HepG2 (cell line): ENCODE results near the gene OAF. TPM values are rescaled to one million over a fixed set of nuclear protein-coding genes. Genes with fewer than 3 reads are reported as not detected.

Source experiments
- ATAC-seq: fragments of 200-7000 bp; cut with Tn5 transposase; 3 replicates; pipeline ENCODE4 v1.9.1; 2020; ENCODE audit warnings: mild to moderate bottlenecking, moderate library complexity
- BruUV-seq: library from RNA; stranded (reverse); fragments of 400-500 nt; replicated peaks from 2 replicates; lab custom pipeline; 2021; lab: Mats Ljungman, UMichigan
- CTCF ChIA-PET: fragments of 300-600 bp; formaldehyde crosslinking; extraction: SDS; loops from one replicate; lab custom pipeline; 2021; ENCODE audit warnings: low total read pairs, inconsistent platforms, low intra/inter-chr PET ratio; lab: Yijun Ruan, JAX
- POLR2A ChIA-PET: fragments of 350-600 bp; sonication (Branson Sonifier 250); formaldehyde crosslinking; loops from one replicate; lab custom pipeline; 2020; ENCODE audit warnings: antibody characterized with exemption, inconsistent platforms; lab: Yijun Ruan, JAX
- DNase-seq: peaks from one replicate; pipeline ENCODE4 v3.0.0-alpha.2; 2015; ENCODE audit warnings: low spot score
- FAIRE-seq: peaks from 3 replicates; lab custom pipeline; 2011; peaks lifted over from hg19 to GRCh38; lab: Jason Lieb, UNC
- H2AFZ ChIP-seq: one replicate; pipeline ENCODE4 v1.6.1; 2011; ENCODE audit warnings: low read length, inconsistent platforms
- H3K27ac ChIP-seq: fragments of 300-600 bp; 3 replicates; pipeline ENCODE4 v1.8.0; 2011; ENCODE audit warnings: mixed run types, mild to moderate bottlenecking, mixed read lengths, low read length, inconsistent platforms; ENCODE audit not compliant: insufficient read depth; ENCODE audit errors: extremely low read length
- H3K27me3 ChIP-seq, 2 experiments: fragments of 200-600 bp in 1 of 2; 2 replicates in 1 of 2; 3 replicates in 1 of 2; pipeline versions ENCODE4 v1.6.0 to v1.8.0; 2011; ENCODE audit warnings: low read length in 2 of 2, mild to moderate bottlenecking in 2 of 2, moderate library complexity in 2 of 2, inconsistent platforms in 1 of 2; ENCODE audit not compliant: insufficient read depth in 2 of 2, control insufficient read depth in 1 of 2
- H3K36me3 ChIP-seq, 2 experiments: fragments of 200-600 bp in 1 of 2; replicated peaks in 1 of 2; 2 replicates in 1 of 2; 3 replicates in 1 of 2; pipeline versions ENCODE4 v1.5.1 to v1.8.0; 2011; ENCODE audit warnings: low read length in 2 of 2, inconsistent platforms in 1 of 2; ENCODE audit not compliant: insufficient read depth in 2 of 2, control insufficient read depth in 1 of 2
- H3K4me1 ChIP-seq: 2 replicates; pipeline ENCODE4 v1.5.1; 2012; ENCODE audit warnings: low read length, inconsistent platforms; ENCODE audit not compliant: insufficient read depth
- H3K4me2 ChIP-seq: 2 replicates; pipeline ENCODE4 v1.6.0; 2011; ENCODE audit warnings: low read depth, low read length, inconsistent platforms
- H3K4me3 ChIP-seq, 3 experiments: fragments of 200-600 bp in 1 of 3; sonication (generic), shearing (Covaris generic) in 1 of 3; replicated peaks in 1 of 3; 2 replicates each; pipeline ENCODE4 v1.5.1; 2011 to 2016; ENCODE audit warnings: low read length in 3 of 3, inconsistent platforms in 2 of 3, low read depth in 2 of 3, mild to moderate bottlenecking in 2 of 3, control low read depth in 1 of 3, mixed read lengths in 1 of 3; ENCODE audit not compliant: insufficient read depth in 1 of 3
- H3K79me2 ChIP-seq: one replicate; pipeline ENCODE4 v1.6.1; 2011; ENCODE audit warnings: low read length, inconsistent platforms; ENCODE audit not compliant: insufficient read depth
- H3K9ac ChIP-seq: 2 replicates; pipeline ENCODE4 v1.6.0; 2011; ENCODE audit warnings: mild to moderate bottlenecking, low read depth, low read length, inconsistent platforms; ENCODE audit not compliant: insufficient read depth
- H3K9me3 ChIP-seq: 2 replicates; pipeline ENCODE4 v1.5.1; 2012; ENCODE audit warnings: mild to moderate bottlenecking, low read length
- H4K20me1 ChIP-seq: 2 replicates; pipeline ENCODE4 v1.6.0; 2011; ENCODE audit warnings: inconsistent platforms, mild to moderate bottlenecking, low read length, moderate library complexity; ENCODE audit not compliant: insufficient read depth
- BCL6 ChIP-seq: IDR thresholded peaks from 2 replicates; pipeline ENCODE4 v1.6.1; 2016; ENCODE audit warnings: missing genetic modification reagents, missing compliant biosample characterization
- CBX2 ChIP-seq, 2 experiments: fragments of 200-600 bp in 1 of 2; sonication (generic); formaldehyde crosslinking in 1 of 2; IDR thresholded peaks; 2 replicates each; pipeline versions ENCODE4 v1.7.0 to v1.8.1; 2018 to 2022; ENCODE audit warnings: low read depth in 2 of 2, low read length in 1 of 2, mild to moderate bottlenecking in 1 of 2, missing genetic modification reagents in 1 of 2
- GLI4 ChIP-seq: sonication (generic); formaldehyde crosslinking; IDR thresholded peaks from 2 replicates; pipeline ENCODE4 v1.5.1; 2020; ENCODE audit warnings: missing genetic modification reagents, mild to moderate bottlenecking, moderate library complexity, borderline replicate concordance
- JARID2 ChIP-seq: sonication (generic); formaldehyde crosslinking; IDR thresholded peaks from 2 replicates; pipeline ENCODE4 v1.8.1; 2023; ENCODE audit warnings: missing genetic modification reagents, inconsistent platforms; ENCODE audit not compliant: insufficient replicate concordance
- MEIS1 ChIP-seq: sonication (generic); formaldehyde crosslinking; IDR thresholded peaks from 2 replicates; pipeline ENCODE4 v1.9.0; 2021; ENCODE audit warnings: mild to moderate bottlenecking, missing genetic modification reagents, moderate library complexity, borderline replicate concordance
- NFRKB ChIP-seq: fragments of 450-650 bp; IDR thresholded peaks from 2 replicates; pipeline ENCODE4 v1.6.1; 2017
- SCMH1 ChIP-seq: sonication (generic); formaldehyde crosslinking; IDR thresholded peaks from 2 replicates; pipeline ENCODE4 v1.9.0; 2021; ENCODE audit warnings: missing genetic modification reagents, mild to moderate bottlenecking, borderline replicate concordance
- TCF7L2 ChIP-seq: IDR thresholded peaks from 2 replicates; pipeline ENCODE4 v1.6.1; 2011; ENCODE audit warnings: mild to moderate bottlenecking, low read depth, low read length, moderate library complexity
- WIZ ChIP-seq: sonication (generic); formaldehyde crosslinking; IDR thresholded peaks from 2 replicates; pipeline ENCODE4 v1.5.1; 2020; ENCODE audit warnings: mild to moderate bottlenecking, missing genetic modification reagents
- YEATS4 ChIP-seq: sonication (generic); formaldehyde crosslinking; IDR thresholded peaks from 2 replicates; pipeline ENCODE4 v1.4.0; 2020; ENCODE audit warnings: missing genetic modification reagents, borderline replicate concordance
- ZNF383 ChIP-seq: sonication (generic); formaldehyde crosslinking; IDR thresholded peaks from 2 replicates; pipeline ENCODE4 v1.4.0; 2020; ENCODE audit warnings: missing genetic modification reagents, mild to moderate bottlenecking, borderline replicate concordance
- ZNF451 ChIP-seq: sonication (generic); formaldehyde crosslinking; IDR thresholded peaks from 2 replicates; pipeline ENCODE4 v1.5.0; 2020; ENCODE audit warnings: mild to moderate bottlenecking, missing genetic modification reagents
- ZNF766 ChIP-seq: sonication (generic); formaldehyde crosslinking; IDR thresholded peaks from 2 replicates; pipeline ENCODE4 v1.5.0; 2020; ENCODE audit warnings: missing genetic modification reagents, borderline replicate concordance
- WGBS: methylation state at CpG from one replicate; pipeline ENCODE4 v1.1.6; 2017; ENCODE audit warnings: low lambda C conversion rate; 5-methylcytosine and 5-hydroxymethylcytosine counted together
- in situ Hi-C: cut with HindIII; loops from 2 replicates; pipeline ENCODE4 v1.10.0; 2017; ENCODE audit warnings: low pct_unique_long_range_greater_than_20kb; ENCODE audit not compliant: extremely low pct_ligation_motif_present
- intact Hi-C: fragments of 100-400 bp; cut with micrococcal nuclease; formaldehyde crosslinking; loops from one replicate; pipeline ENCODE4 v1.10.0; 2022; ENCODE audit not compliant: unreplicated experiment
- polyA plus RNA-seq, 8 experiments: library from polyadenylated mRNA; depleted of rRNA in 3 of 8; stranded (reverse) in 7 of 8; unstranded in 1 of 8; fragments of >200 nt; fragmentation: Illumina TruSeq in 4 of 8; extraction: Trizol in 4 of 8; gene quantifications; 2 replicates each; pipeline versions ENCODE4 v1.2.1 to v1.2.3, GENCODE V29; 2011 to 2016; ENCODE audit warnings: low read depth in 4 of 8, missing spikeins in 1 of 8, mixed read lengths in 1 of 8; ENCODE audit not compliant: insufficient read depth in 1 of 8
- total RNA-seq, 5 experiments: library from RNA; depleted of rRNA; stranded (reverse); fragments of >200 nt; fragmentation: Illumina TruSeq; extraction: Trizol; gene quantifications; 2 replicates each; pipeline ENCODE4 v1.2.3, GENCODE V29; 2016; ENCODE audit warnings: low read depth in 1 of 5
- TF ChIP-seq, protein P1 (sequence below): sonication (generic); formaldehyde crosslinking; IDR thresholded peaks from 2 replicates; pipeline ENCODE4 v1.5.0; 2020; ENCODE audit warnings: mild to moderate bottlenecking, missing genetic modification reagents
- TF ChIP-seq, protein P2 (sequence below): sonication (generic); formaldehyde crosslinking; IDR thresholded peaks from 2 replicates; pipeline ENCODE4 v1.8.0; 2022; ENCODE audit warnings: mild to moderate bottlenecking, missing genetic modification reagents; ENCODE audit not compliant: insufficient replicate concordance

OAF gene
- total and polyA plus RNA-seq, 2 of the 13 experiments (the other 11 are each of a cell fraction or from before 2014, with no cell fraction given), result 63.7 to 94.6 TPM

DNA sequence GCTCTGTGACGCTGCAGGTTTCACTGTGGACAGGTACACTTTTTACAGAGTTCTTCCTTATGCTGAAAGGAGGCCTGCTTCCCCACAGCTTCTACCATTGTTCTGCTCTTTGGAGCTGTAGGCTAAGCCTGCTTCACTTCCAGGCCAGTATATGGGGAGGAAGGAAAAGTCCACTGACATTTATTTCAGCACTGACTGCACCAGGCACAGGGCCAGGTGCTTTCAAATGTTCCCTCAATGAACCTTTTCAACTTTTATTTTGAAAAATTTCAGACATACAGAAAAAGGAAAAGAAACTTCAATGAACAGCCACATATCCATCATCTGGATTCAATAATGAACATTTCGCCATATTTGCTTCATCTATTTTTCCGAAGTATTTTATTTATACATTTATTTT is 51.1 kb downstream of the OAF start:
- no peak for TF ChIP-seq TCF7L2
- no peak for TF ChIP-seq WIZ
- TF ChIP-seq ZNF766 (CRISPR knock-in tag), result no peak
- no peak for TF ChIP-seq ZNF451 (CRISPR knock-in tag)
- TF ChIP-seq YEATS4 (CRISPR knock-in tag), result no peak
- TF ChIP-seq MEIS1, result no peak
- TF ChIP-seq BCL6 (CRISPR knock-in tag), result no peak
- TF ChIP-seq ZNF383 (CRISPR knock-in tag), result no peak
- no peak for TF ChIP-seq JARID2 (CRISPR knock-in tag)
- no peak for TF ChIP-seq SCMH1
- TF ChIP-seq, protein P1, sequence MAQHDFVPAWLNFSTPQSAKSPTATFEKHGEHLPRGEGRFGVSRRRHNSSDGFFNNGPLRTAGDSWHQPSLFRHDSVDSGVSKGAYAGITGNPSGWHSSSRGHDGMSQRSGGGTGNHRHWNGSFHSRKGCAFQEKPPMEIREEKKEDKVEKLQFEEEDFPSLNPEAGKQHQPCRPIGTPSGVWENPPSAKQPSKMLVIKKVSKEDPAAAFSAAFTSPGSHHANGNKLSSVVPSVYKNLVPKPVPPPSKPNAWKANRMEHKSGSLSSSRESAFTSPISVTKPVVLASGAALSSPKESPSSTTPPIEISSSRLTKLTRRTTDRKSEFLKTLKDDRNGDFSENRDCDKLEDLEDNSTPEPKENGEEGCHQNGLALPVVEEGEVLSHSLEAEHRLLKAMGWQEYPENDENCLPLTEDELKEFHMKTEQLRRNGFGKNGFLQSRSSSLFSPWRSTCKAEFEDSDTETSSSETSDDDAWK, result no peak
- no peak for TF ChIP-seq GLI4
- TF ChIP-seq, protein P2, sequence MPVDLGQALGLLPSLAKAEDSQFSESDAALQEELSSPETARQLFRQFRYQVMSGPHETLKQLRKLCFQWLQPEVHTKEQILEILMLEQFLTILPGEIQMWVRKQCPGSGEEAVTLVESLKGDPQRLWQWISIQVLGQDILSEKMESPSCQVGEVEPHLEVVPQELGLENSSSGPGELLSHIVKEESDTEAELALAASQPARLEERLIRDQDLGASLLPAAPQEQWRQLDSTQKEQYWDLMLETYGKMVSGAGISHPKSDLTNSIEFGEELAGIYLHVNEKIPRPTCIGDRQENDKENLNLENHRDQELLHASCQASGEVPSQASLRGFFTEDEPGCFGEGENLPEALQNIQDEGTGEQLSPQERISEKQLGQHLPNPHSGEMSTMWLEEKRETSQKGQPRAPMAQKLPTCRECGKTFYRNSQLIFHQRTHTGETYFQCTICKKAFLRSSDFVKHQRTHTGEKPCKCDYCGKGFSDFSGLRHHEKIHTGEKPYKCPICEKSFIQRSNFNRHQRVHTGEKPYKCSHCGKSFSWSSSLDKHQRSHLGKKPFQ (CRISPR knock-in tag), result no peak
- no peak for TF ChIP-seq CBX2 (IDR thresholded peaks at IDR 0.05; ENCODE audit: low read depth, low read length)
- no peak for TF ChIP-seq CBX2 (CRISPR knock-in tag; IDR thresholded peaks at IDR 0.05; ENCODE audit: low read depth)
- no peak for TF ChIP-seq NFRKB
- BruUV-seq, result no TSS peak
- in situ Hi-C loops, result no loop called here

More for the DNA sequence above, 51.1 kb downstream of the OAF start:
- Histone ChIP-seq H3K27me3 (peaks cover 4 to 62% of the 10 kb centered on the region in 2 experiments; a peak in 3 of 5 replicates), H4K20me1 (no peaks in the 10 kb centered on the region), H3K9ac (no peak overlapping the region), H3K4me2 (no peak overlapping the region), H3K9me3 (no peaks in the 10 kb centered on the region), H2AFZ (no peak overlapping the region), H3K27ac (no peak overlapping the region), H3K4me1 (no peaks in the 10 kb centered on the region), H3K4me3 (no peak overlapping the region), H3K36me3 (no peaks in the 10 kb centered on the region), H3K79me2 (no peaks in the 10 kb centered on the region)
- intact Hi-C loops, result no loop called here
- ATAC-seq (no peak), DNase-seq (no peak), FAIRE-seq (no peak)
- 41% methylated on average over 2 of the region's 3 CpGs for WGBS
- ChIA-PET POLR2A (no interaction called here), CTCF (no interaction called here)
